GM12801 (cell line): ENCODE measurements around the gene MCRS1.

Experiments
- CTCF ChIP-seq: IDR thresholded peaks from one replicate; pipeline ENCODE4 v1.5.1; 2011; ENCODE audit warnings: control low read depth; ENCODE audit not compliant: insufficient read length; ENCODE audit errors: extremely low read depth

Gene MCRS1

GRCh38 chr12:49540229-49541139 is 27.5 kb downstream of the MCRS1 start:
- no peak for TF ChIP-seq CTCF

GRCh38 chr12:49539406-49540228 is 28.3 kb downstream of the MCRS1 start:
- no peak for TF ChIP-seq CTCF

- TF ChIP-seq CTCF, result no peak
Observed at GRCh38 chr12:49538510-49539403, 29.2 kb downstream of the MCRS1 start, which contains the start of gene KCNH3. KCNH3 (plus strand) TSS chr12:49539030; CDS start chr12:49539417, 387 bp downstream.

GRCh38 chr12:49537752-49538509 is 30.0 kb downstream of the MCRS1 start:
- no peak for TF ChIP-seq CTCF

GRCh38 chr12:49537231-49537751 is 30.7 kb downstream of the MCRS1 start:
- TF ChIP-seq CTCF, result no peak

GRCh38 chr12:49536526-49537071 is 31.3 kb downstream of the MCRS1 start:
- TF ChIP-seq CTCF, result no peak
